GM23338 (cell line): Measurements from ENCODE around the gene NDUFA11. TPM values are rescaled to one million over a fixed set of nuclear protein-coding genes. Genes with fewer than 3 reads are reported as not detected.

Source experiments
- ATAC-seq: fragments of 200-7000 bp; cut with Tn5 transposase; 3 replicates; pipeline ENCODE4 v1.9.1; 2020
- DNase-seq: peaks from one replicate; pipeline ENCODE4 v3.0.0-alpha.2; 2015; ENCODE audit warnings: low spot score
- H2AFZ ChIP-seq: fragments of 200-600 bp; sonication (generic); 2 replicates; pipeline ENCODE4 v1.8.0; 2016; ENCODE audit warnings: antibody characterized with exemption, mild to moderate bottlenecking, moderate library complexity
- H3F3A ChIP-seq: fragments of 200-600 bp; sonication (generic); replicated peaks from 2 replicates; pipeline ENCODE4 v1.8.0; 2017; ENCODE audit warnings: antibody characterized with exemption, mixed run types, low read depth
- H3K27ac ChIP-seq: fragments of 200-600 bp; sonication (generic); 2 replicates; pipeline ENCODE4 v1.6.1; 2016; ENCODE audit warnings: low read depth
- H3K27me3 ChIP-seq: fragments of 200-600 bp; sonication (generic); 2 replicates; pipeline ENCODE4 v1.8.0; 2016; ENCODE audit warnings: mild to moderate bottlenecking, mixed run types, moderate library complexity; ENCODE audit not compliant: insufficient read depth
- H3K36me3 ChIP-seq: fragments of 200-600 bp; sonication (generic); 2 replicates; pipeline ENCODE4 v1.8.0; 2016; ENCODE audit warnings: mild to moderate bottlenecking; ENCODE audit not compliant: insufficient read depth
- H3K4me1 ChIP-seq: fragments of 200-600 bp; sonication (generic); 2 replicates; pipeline ENCODE4 v1.8.0; 2016; ENCODE audit warnings: mild to moderate bottlenecking, moderate library complexity; ENCODE audit not compliant: insufficient read depth
- H3K4me2 ChIP-seq: fragments of 200-600 bp; sonication (generic); 2 replicates; pipeline ENCODE4 v1.7.1; 2017; ENCODE audit warnings: mixed run types
- H3K4me3 ChIP-seq: fragments of 200-600 bp; sonication (generic); 2 replicates; pipeline ENCODE4 v1.6.1; 2016; ENCODE audit warnings: mixed run types
- H3K79me2 ChIP-seq: fragments of 200-600 bp; sonication (generic); replicated peaks from 2 replicates; pipeline ENCODE4 v1.8.0; 2017; ENCODE audit warnings: mild to moderate bottlenecking; ENCODE audit not compliant: insufficient read depth
- H3K9me2 ChIP-seq: fragments of 200-600 bp; sonication (generic); 2 replicates; pipeline ENCODE4 v1.8.0; 2017; ENCODE audit not compliant: insufficient read depth
- H4K20me1 ChIP-seq: fragments of 200-600 bp; sonication (generic); replicated peaks from 2 replicates; pipeline ENCODE4 v1.8.0; 2017; ENCODE audit warnings: mild to moderate bottlenecking; ENCODE audit not compliant: insufficient read depth
- H3K27ac Mint-ChIP-seq: 2 replicates; pipeline ENCODE4 v1.8.0; 2020; ENCODE audit warnings: inconsistent platforms, mild to moderate bottlenecking, moderate library complexity, mixed read lengths
- H3K27me3 Mint-ChIP-seq: 3 replicates; pipeline ENCODE4 v1.8.0; 2022; ENCODE audit warnings: low read depth, mild to moderate bottlenecking, moderate library complexity, mixed read lengths, inconsistent platforms; ENCODE audit not compliant: insufficient read depth, poor library complexity
- H3K36me3 Mint-ChIP-seq: 3 replicates; pipeline ENCODE4 v1.8.0; 2021; ENCODE audit warnings: low read depth, mild to moderate bottlenecking, inconsistent platforms, moderate library complexity, mixed read lengths
- H3K4me1 Mint-ChIP-seq: 3 replicates; pipeline ENCODE4 v1.8.0; 2020; ENCODE audit warnings: mild to moderate bottlenecking, inconsistent platforms, mixed read lengths
- H3K4me3 Mint-ChIP-seq: 3 replicates; pipeline ENCODE4 v1.8.0; 2021; ENCODE audit warnings: moderate library complexity, mild to moderate bottlenecking, inconsistent platforms, mixed read lengths
- H3K9me3 Mint-ChIP-seq: 3 replicates; pipeline ENCODE4 v1.8.0; 2020; ENCODE audit warnings: moderate library complexity, mild to moderate bottlenecking, inconsistent platforms, mixed read lengths
- EZH2phosphoT487 ChIP-seq: fragments of 200-600 bp; sonication (generic); IDR thresholded peaks from one replicate; pipeline ENCODE4 v1.8.1; 2018; ENCODE audit warnings: antibody characterized with exemption; ENCODE audit not compliant: unreplicated experiment
- JUNB ChIP-seq: IDR thresholded peaks from one replicate; pipeline ENCODE4 v1.6.1; 2016; ENCODE audit warnings: antibody characterized with exemption; ENCODE audit not compliant: unreplicated experiment
- NANOG ChIP-seq: IDR thresholded peaks from 2 replicates; pipeline ENCODE4 v1.6.1; 2016; ENCODE audit warnings: antibody characterized with exemption, borderline replicate concordance
- POLR2AphosphoS5 ChIP-seq: IDR thresholded peaks from 2 replicates; pipeline ENCODE4 v1.6.1; 2016; ENCODE audit warnings: antibody characterized with exemption, low read depth
- STAT1 ChIP-seq: IDR thresholded peaks from one replicate; pipeline ENCODE4 v1.6.1; 2016; ENCODE audit warnings: antibody characterized with exemption; ENCODE audit not compliant: unreplicated experiment
- ZNF114 ChIP-seq: fragments of 250-450 bp; sonication (Bioruptor Pico); IDR thresholded peaks from 2 replicates; pipeline ENCODE4 v1.5.0; 2020; ENCODE audit warnings: mild to moderate bottlenecking, moderate library complexity
- ZNF331 ChIP-seq: fragments of 250-450 bp; sonication (Bioruptor Pico); IDR thresholded peaks from 2 replicates; pipeline ENCODE4 v1.5.0; 2020; ENCODE audit warnings: low read depth, mild to moderate bottlenecking, moderate library complexity
- polyA plus RNA-seq: library from polyadenylated mRNA; unstranded; fragments of >200 nt; fragmentation: Nextera tagmentation; extraction: Ambion mirVana; gene quantifications from 2 replicates; pipeline ENCODE4 v1.2.1, GENCODE V29; 2016
- total RNA-seq: library from RNA; depleted of rRNA; stranded (reverse); fragments of >200 nt; shearing (Covaris generic); gene quantifications from 2 replicates; pipeline ENCODE4 v1.2.3, GENCODE V29; 2014
- TF ChIP-seq, protein P1 (sequence below): fragments of 250-450 bp; sonication (Bioruptor Pico); IDR thresholded peaks from 2 replicates; pipeline ENCODE4 v1.5.0; 2020; ENCODE audit warnings: mild to moderate bottlenecking, moderate library complexity
- TF ChIP-seq, protein P2 (sequence below), 2 experiments: fragments of 200-600 bp in 1 of 2; sonication (generic) in 1 of 2; conservative IDR thresholded peaks; 2 replicates each; pipeline versions ENCODE4 v1.5.1 to v1.6.1; 2016 to 2017; ENCODE audit warnings: antibody characterized with exemption in 2 of 2, low read depth in 2 of 2, mild to moderate bottlenecking in 2 of 2, moderate library complexity in 1 of 2

NDUFA11 gene
- total and polyA plus RNA-seq, 2 experiments from 2014 or later, result 171 to 523 TPM

DNA sequence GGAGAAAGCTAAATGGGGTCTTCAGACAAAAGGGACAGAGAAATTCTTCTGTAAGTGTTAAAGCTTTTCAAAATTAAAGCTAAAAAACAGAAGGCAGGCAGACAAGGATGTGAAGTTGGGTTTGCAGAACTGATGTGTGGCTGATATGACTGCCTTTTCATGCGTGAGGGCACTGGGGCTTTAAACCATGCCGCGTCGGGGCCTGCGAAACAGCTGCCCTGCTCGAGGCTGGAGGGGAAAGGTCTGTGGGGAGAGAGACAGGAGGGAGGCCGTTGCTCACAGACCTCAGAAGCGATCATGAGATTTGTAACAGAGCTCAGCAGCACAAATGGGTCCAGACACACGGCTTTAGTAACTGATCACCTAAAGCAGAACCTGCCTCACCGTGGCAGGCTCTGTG is 34.0 kb upstream of the NDUFA11 start (continued):
- TF ChIP-seq, protein P1, sequence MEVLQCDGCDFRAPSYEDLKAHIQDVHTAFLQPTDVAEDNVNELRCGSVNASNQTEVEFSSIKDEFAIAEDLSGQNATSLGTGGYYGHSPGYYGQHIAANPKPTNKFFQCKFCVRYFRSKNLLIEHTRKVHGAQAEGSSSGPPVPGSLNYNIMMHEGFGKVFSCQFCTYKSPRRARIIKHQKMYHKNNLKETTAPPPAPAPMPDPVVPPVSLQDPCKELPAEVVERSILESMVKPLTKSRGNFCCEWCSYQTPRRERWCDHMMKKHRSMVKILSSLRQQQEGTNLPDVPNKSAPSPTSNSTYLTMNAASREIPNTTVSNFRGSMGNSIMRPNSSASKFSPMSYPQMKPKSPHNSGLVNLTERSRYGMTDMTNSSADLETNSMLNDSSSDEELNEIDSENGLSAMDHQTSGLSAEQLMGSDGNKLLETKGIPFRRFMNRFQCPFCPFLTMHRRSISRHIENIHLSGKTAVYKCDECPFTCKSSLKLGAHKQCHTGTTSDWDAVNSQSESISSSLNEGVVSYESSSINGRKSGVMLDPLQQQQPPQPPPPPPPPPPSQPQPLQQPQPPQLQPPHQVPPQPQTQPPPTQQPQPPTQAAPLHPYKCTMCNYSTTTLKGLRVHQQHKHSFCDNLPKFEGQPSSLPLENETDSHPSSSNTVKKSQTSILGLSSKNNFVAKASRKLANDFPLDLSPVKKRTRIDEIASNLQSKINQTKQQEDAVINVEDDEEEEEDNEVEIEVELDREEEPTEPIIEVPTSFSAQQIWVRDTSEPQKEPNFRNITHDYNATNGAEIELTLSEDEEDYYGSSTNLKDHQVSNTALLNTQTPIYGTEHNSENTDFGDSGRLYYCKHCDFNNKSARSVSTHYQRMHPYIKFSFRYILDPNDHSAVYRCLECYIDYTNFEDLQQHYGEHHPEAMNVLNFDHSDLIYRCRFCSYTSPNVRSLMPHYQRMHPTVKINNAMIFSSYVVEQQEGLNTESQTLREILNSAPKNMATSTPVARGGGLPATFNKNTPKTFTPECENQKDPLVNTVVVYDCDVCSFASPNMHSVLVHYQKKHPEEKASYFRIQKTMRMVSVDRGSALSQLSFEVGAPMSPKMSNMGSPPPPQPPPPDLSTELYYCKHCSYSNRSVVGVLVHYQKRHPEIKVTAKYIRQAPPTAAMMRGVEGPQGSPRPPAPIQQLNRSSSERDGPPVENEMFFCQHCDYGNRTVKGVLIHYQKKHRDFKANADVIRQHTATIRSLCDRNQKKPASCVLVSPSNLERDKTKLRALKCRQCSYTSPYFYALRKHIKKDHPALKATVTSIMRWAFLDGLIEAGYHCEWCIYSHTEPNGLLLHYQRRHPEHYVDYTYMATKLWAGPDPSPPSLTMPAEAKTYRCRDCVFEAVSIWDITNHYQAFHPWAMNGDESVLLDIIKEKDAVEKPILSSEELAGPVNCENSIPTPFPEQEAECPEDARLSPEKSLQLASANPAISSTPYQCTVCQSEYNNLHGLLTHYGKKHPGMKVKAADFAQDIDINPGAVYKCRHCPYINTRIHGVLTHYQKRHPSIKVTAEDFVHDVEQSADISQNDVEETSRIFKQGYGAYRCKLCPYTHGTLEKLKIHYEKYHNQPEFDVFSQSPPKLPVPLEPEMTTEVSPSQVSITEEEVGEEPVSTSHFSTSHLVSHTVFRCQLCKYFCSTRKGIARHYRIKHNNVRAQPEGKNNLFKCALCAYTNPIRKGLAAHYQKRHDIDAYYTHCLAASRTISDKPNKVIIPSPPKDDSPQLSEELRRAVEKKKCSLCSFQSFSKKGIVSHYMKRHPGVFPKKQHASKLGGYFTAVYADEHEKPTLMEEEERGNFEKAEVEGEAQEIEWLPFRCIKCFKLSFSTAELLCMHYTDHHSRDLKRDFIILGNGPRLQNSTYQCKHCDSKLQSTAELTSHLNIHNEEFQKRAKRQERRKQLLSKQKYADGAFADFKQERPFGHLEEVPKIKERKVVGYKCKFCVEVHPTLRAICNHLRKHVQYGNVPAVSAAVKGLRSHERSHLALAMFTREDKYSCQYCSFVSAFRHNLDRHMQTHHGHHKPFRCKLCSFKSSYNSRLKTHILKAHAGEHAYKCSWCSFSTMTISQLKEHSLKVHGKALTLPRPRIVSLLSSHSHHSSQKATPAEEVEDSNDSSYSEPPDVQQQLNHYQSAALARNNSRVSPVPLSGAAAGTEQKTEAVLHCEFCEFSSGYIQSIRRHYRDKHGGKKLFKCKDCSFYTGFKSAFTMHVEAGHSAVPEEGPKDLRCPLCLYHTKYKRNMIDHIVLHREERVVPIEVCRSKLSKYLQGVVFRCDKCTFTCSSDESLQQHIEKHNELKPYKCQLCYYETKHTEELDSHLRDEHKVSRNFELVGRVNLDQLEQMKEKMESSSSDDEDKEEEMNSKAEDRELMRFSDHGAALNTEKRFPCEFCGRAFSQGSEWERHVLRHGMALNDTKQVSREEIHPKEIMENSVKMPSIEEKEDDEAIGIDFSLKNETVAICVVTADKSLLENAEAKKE, result no peak

DNA sequence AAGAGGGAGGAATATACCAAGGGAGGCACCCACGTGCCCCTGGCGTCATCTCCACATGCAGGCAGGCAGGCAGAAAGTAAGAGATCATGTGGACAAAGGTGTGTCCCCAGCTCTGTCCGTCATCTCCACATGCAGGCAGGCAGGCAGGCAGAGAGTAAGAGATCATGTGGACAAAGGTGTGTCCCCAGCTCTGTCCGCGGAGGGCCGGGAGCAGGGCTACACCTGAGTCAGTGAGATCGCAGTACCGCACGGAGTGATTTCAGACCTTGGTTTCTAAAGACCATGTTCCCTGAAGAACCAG is 32.7 kb upstream of the NDUFA11 start:
- Histone ChIP-seq H4K20me1 (peaks cover 29% of the 10 kb centered on the region; the same call in 1 of the 2 replicates), H3K9me2 (no peaks in the 10 kb centered on the region), H3K4me3 (no peak overlapping the region), H3K36me3 (peaks cover 8% of the 10 kb centered on the region; the same call in 1 of the 2 replicates), H3K4me1 (no peaks in the 10 kb centered on the region), H3K27me3 (no peaks in the 10 kb centered on the region), H3K79me2 (peaks cover 46% of the 10 kb centered on the region), H3K27ac (no peak overlapping the region), H2AFZ (no peak overlapping the region), H3K4me2 (no peak overlapping the region), H3F3A (no peaks in the 10 kb centered on the region)
- Mint-ChIP-seq H3K27ac (peak overlapping the region; percentile 80; the same call in 1 of the 2 replicates), H3K36me3 (peaks cover 44% of the 10 kb centered on the region), H3K4me1 (peaks cover 5% of the 10 kb centered on the region; the same call in 1 of the 3 replicates), H3K9me3 (no peaks in the 10 kb centered on the region), H3K4me3 (no peak overlapping the region), H3K27me3 (peaks cover 18% of the 10 kb centered on the region)
- no peak for ATAC-seq
- no peak for DNase-seq
- no peak for TF ChIP-seq EZH2phosphoT487
- TF ChIP-seq, protein P1, result no peak
- no peak for TF ChIP-seq ZNF114 (CRISPR knock-in tag)
- TF ChIP-seq JUNB, result no peak
- TF ChIP-seq ZNF331 (CRISPR knock-in tag), result no peak
- no peak for TF ChIP-seq STAT1
- no peak for TF ChIP-seq NANOG
- TF ChIP-seq, protein P2, sequence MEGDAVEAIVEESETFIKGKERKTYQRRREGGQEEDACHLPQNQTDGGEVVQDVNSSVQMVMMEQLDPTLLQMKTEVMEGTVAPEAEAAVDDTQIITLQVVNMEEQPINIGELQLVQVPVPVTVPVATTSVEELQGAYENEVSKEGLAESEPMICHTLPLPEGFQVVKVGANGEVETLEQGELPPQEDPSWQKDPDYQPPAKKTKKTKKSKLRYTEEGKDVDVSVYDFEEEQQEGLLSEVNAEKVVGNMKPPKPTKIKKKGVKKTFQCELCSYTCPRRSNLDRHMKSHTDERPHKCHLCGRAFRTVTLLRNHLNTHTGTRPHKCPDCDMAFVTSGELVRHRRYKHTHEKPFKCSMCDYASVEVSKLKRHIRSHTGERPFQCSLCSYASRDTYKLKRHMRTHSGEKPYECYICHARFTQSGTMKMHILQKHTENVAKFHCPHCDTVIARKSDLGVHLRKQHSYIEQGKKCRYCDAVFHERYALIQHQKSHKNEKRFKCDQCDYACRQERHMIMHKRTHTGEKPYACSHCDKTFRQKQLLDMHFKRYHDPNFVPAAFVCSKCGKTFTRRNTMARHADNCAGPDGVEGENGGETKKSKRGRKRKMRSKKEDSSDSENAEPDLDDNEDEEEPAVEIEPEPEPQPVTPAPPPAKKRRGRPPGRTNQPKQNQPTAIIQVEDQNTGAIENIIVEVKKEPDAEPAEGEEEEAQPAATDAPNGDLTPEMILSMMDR (conservative IDR thresholded peaks at IDR 0.05; ENCODE audit: low read depth in 2 of 2), result no peak
- TF ChIP-seq POLR2AphosphoS5, result no peak
